MV-4-11 (cell line): ENCODE data around the gene SIK1.
"Not testable (repeated sequence)": the region's sequence is repeated elsewhere in the genome, so short reads cannot be mapped to it uniquely, and the experiment has no call there.

ENCODE experiments used
- DNase-seq: peaks from one replicate; lab custom pipeline; 2025; lab: John Stamatoyannopoulos, UW

The SIK1 gene

GRCh38 chr21:43396788-43397438 is 30.0 kb downstream of the SIK1 start:
- DNase-seq: not testable (repeated sequence)

- DNase-seq: not testable (repeated sequence)
Measured at GRCh38 chr21:43383351-43383750, 43.6 kb downstream of the SIK1 start.

- DNase-seq: not testable (repeated sequence)
Measured at GRCh38 chr21:43382902-43383301, 44.0 kb downstream of the SIK1 start.

DNA sequence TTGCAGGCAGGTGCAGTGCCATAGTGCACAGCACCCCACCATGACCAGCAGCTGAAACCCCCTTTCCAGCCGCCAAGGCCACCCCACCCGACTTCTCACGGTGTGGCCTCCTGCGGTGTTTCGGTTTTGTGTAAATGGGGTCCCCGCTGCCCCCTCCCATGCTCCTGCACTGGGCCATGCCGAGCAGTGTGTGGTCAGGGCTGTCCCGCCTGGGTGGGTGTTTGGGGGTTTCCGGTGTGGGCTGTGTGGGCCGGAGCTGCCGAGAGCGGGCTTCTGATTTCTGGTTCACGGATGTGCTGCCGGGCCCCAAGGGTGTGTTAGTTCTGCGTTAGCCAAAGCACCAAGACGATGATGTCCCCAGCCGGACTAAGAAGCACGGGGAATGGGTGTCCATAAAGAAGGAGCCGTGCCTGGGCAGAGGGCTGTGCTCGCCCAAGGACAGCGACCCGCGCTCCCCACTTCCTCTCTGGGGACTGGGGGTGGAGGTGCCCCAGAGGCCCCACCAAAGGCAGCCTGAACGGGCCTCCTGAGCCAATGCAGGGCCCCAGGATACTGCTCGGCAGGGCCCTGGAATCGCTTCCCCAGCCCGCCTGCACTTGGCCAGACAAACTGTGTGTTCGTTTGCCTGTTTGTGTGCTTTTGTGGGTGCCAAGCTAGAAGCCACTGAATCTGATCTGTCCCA is 45.9 kb downstream of the SIK1 start:
- not testable (repeated sequence) for DNase-seq

DNA sequence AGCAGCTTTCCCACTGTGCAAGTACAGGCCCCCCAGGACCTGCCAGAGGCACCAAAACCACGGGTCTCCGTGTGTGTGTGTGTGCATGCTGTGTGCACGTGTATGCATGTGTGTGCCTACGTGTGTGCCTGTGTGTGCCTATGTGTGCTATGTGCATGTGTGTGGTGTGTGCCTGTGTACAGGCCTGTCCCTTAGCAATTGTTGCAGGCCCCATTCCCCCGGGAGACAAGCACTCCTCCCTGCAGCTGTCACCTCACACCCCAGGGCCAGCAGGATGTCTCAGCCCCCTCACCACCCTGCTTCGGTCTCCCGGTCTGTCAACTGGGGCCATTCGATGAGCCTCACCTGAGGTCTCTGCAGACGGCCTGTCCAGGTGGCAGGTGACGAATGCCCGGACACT is 46.6 kb downstream of the SIK1 start:
- DNase-seq: not testable (repeated sequence)

- not testable (repeated sequence) for DNase-seq
Measured at GRCh38 chr21:43379626-43380122, 47.3 kb downstream of the SIK1 start.

DNA sequence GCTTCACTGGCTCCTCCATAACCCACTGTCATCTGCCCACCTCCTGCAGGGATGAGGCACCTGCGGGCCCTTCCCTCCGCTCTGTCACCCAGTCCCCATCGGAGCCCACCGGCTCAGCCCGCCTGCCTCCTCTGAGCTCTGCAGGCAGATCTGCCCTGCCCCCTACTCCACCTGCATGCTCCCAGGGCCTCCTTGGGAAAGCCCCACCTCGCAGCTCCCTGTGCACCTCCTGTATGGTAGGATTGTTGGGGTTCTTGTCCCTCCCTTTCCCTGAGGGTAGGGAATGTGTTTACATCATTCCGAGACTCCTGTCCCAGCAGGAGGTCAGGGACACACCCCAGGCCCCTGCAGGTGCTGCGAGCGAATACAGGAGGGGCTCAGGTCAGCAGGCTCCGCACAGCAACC is 50.5 kb downstream of the SIK1 start:
- DNase-seq: no peak

DNA sequence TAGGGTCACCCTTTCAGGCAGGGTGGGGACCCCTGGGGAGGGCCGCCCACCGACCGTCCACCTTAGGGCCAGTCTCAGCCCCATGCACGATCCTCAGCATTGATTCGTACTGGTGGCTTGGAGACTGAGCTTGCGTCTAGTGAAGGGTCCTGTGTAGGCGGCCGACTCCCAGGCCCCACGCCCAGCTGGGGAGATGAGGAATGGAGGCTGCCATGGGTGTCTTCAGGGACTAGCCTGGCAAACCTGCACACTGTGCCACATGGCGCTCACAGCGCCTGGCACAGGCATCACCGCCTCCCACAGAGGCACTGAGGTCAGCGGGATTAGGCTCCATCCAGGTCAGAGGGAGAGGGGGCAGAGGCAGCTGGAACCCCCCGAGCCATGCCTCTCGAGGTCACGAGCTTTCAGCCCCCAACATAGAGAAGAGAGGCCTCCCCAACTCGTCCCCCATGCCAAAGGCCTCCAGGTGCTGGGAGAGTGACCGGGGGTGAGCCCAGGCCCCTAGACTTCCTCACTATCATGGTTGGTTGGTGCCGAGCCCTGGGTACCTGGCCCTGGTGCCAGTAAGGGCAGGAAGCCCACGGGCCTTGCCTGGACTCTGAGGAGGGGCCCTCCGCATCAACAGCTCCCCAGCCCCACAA is 51.0 kb downstream of the SIK1 start:
- DNase-seq: no peak

- no peak for DNase-seq
Measured at GRCh38 chr21:43375006-43375836, 51.7 kb downstream of the SIK1 start.

DNA sequence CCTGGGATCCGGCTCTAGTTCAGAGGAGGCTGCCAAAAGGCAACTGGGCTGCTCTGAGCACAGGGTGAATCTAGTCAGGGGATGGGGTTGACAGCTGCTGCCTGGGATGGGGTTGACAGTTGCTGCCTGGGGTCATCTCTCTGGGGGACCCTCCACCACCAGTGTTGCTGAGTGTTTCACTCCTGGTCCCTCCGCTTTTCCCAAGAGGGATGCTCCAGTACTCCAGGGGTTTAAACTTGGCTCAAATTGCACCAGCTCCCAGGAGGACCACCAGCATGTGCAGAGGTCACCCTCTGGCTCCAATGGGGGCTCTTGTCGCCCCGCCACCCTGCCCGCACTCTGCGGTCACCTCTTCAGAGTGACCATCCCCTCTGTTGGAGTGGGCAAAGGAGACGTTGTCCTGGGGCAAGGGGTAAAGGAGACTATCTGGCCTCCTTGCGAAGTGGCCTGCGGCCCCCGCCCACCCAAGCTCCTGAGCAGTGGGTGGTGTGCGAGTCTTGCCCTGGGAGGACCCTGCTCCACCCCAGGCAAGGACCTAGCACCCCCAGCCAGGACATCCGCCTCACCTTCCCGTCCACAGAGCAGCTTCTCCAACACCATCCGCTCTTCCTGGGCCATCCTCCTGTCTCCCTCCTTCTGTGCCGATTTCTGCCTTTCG is 52.6 kb downstream of the SIK1 start:
- no peak for DNase-seq

DNA sequence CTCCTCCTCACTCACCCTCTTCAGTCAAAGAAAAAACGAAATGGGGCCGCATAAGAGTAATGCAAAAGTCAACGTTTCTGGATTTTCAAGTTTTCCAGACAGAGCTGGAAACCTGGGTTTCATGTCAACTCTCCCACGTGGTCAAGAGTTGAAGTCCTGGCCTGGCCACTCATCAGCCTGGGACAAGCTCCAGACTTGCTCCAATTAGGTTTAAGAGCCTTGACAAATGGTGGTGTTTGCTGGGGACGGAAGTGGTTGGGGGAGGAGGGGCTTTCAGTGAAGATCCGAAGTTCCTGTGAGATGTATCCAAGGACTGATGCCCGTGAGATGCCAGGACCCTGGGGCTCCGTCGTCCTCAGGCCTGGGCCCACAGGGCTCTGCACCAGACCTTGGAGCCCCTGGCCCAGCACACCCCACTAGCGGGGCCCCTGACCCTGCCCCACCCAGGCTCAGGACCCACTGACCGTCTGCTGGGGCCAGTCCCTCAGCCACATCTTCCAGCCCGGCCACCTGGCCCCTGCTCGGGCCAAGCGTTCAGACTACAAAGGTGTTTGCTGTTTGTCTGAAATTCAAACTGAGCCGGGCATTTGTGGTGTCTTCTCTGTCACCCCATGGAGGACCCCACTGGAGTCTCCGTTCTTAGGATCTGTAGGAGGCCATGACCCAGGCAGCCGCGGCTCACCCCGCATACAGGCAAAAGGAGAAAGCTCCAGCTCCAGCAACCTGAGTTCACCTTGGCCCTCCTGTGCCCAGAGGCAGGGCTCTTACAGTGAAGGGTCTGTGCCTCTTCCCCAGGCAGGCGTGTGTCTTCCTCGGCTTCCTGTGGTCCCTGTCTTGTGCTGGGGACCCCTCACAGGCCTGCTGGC is 53.3 kb downstream of the SIK1 start:
- DNase-seq: no peak

DNA sequence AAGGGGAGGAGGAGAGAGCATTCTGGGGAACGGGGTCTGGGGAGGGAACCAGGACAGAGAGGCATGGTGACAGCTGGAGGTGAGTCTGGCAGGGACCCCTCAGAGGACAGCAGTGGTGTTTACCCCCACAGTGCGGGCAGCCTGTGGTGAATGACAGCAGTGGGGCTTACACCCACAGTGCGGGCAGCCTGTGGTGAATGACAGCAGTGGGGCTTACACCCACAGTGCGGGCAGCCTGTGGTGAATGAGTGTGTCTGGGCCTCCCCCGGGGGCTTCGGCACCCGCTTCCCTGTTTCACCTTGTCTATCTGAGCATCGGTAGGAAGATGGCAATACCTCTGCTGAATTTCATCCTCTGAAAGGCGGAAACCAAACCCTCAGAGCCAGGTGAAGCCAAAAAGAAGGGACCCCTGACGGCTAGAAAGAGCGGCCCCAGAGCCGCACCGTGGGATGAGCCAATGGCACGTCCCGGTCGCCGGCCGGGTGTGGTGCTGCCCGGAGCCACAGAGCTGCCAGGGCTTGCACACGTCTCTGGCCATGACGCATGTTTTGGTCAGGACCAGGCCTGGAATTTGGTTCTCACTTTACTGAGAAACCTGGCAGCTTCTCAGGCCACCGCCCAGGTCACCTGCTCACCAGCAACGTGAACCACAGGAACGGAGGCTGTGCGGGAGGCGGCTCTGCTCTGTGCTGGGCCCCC is 54.1 kb downstream of the SIK1 start:
- DNase-seq: no peak

DNA sequence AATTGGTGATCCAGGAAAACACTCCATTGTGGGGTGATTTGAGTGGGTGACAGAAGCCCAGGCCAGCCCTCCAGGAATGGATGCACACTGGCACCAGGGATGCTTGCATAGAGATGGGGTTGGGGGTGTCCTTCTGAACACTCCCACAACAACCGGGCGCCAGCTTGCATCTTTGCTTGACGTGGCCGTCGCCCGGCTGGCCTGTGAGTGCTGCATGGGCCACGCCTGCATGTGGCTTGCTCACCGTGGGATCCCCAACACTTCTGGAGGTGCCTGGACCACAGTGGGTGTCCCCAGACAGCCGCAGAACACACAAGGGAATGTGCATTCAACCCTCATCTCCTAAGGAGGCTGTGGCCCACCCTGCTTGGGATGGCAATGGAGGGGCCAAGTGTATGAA is 55.1 kb downstream of the SIK1 start:
- DNase-seq: no peak

DNA sequence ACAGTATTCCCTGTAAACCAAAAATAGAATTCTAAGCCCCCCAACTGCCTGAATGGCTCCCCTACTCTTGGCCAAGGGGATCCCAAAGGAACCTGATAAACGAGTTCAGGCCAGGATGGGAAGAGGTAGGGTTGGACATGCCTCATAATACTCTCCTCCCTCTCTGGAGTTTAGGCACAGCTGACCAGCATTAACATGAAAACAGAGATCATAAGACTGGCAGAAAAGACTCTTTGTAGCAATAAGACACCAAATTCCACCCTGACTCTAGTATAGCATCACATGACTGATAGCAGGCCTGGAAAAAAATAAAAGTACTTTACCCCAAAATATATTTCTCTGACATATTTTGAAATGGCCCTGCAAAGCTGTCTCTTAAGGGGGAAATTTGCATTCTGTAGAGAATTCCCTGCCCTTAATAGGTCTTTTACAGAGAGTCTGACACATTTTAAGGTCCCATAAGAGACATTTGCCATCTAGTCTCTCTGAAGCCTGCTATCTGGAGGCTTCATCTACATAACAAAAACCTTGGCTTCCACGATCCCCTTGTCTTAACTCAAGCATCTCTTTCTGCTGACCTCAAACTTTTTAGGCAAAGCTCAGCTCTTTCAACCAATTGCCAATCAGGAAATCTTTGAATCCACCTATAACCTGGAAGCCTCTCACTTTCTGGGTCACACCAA is 55.9 kb downstream of the SIK1 start:
- DNase-seq: no peak

GRCh38 chr21:43370091-43370658 is 56.8 kb downstream of the SIK1 start:
- DNase-seq: no peak

DNA sequence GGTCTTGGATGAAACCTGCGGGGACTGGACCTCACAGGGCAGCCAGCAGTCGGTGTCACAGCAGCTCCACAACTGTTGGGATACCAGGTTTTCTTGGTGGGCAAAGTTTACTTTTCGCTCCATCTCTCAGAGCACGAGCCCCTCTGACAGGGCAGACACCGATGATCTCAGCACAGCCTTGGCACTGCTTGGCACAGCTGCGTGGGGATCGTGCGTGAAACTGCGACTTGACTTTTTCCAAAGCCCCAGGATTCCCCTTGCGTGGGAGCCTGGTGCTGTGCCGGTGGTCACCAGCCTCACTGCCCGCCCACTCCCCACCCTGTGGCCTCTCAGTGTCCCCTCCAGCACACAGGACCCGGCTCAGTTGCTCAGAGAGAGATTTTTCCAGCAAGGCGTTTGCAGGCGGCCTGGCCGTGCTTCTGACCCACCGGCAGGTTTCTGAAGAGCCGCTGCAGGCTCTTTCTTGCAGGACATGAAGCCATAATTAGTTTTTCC is 57.3 kb downstream of the SIK1 start:
- no peak for DNase-seq

- DNase-seq: peak; percentile 85
Measured at GRCh38 chr21:43369124-43369523, 57.8 kb downstream of the SIK1 start.

GRCh38 chr21:43368685-43369084 is 58.2 kb downstream of the SIK1 start:
- DNase-seq: no peak

DNA sequence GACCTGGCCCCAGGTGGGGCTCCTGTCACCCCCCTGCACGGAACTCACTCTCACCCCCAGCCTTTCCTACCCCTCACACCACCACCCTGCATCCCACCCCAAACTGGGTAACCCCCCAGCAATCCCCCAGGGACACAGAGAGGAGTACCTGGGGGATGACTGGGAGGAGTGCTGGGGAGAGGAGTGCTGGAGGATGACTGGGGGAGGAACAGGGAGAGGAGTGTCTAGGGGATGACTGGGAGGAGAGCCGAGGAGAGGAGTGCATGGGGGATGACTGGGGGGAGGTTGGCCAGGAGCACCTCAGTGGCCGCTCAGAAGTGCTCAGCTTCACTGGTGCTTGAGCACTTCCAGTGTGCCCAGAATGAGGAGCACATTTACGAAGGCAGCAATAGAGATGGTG is 59.1 kb downstream of the SIK1 start:
- no peak for DNase-seq
